Heart left ventricle (tissue), 16 donors: ENCODE measurements around the gene CLEC16A. TPM values are rescaled to one million over a fixed set of nuclear protein-coding genes. Genes with fewer than 3 reads are reported as not detected.
A peak's percentile ranks its signal among the peaks of the same experiment; 100 is the strongest.

Experiments
- ATAC-seq, 4 donors: fragments of 200-7000 bp; cut with Tn5 transposase; one replicate each; pipeline ENCODE4 v1.9.1; 2020 to 2022; ENCODE audit warnings: moderate library complexity in 4 of 4, mild to moderate bottlenecking in 3 of 4, moderate number of reproducible peaks in 1 of 4
- DNase-seq, 5 donors: peaks; one replicate each; pipeline ENCODE4 v3.0.0-alpha.2; 2020
- H3K27ac ChIP-seq, 12 donors: fragments of 200-600 bp; sonication (generic) in 4 of 12; one replicate each; pipeline versions ENCODE4 v1.5.0 to v1.8.0; 2016 to 2022; ENCODE audit warnings: mild to moderate bottlenecking in 2 of 12
- H3K27me3 ChIP-seq, 9 donors: fragments of 200-600 bp; sonication (generic) in 2 of 9; one replicate each; pipeline versions ENCODE4 v1.5.1 to v1.8.0; 2016 to 2022; ENCODE audit warnings: mild to moderate bottlenecking in 3 of 9
- H3K36me3 ChIP-seq, 9 donors: fragments of 200-600 bp; sonication (generic) in 2 of 9; one replicate each; pipeline versions ENCODE4 v1.5.0 to v1.8.0; 2018 to 2022; ENCODE audit warnings: mild to moderate bottlenecking in 2 of 9
- H3K4me1 ChIP-seq, 12 donors: fragments of 200-600 bp; sonication (generic) in 4 of 12; one replicate each; pipeline versions ENCODE4 v1.5.0 to v1.8.0; 2016 to 2022; ENCODE audit warnings: mild to moderate bottlenecking in 3 of 12
- H3K4me3 ChIP-seq, 12 donors: fragments of 200-600 bp; sonication (generic) in 4 of 12; one replicate each; pipeline versions ENCODE4 v1.5.0 to v1.8.0; 2017 to 2022; ENCODE audit warnings: mild to moderate bottlenecking in 9 of 12, moderate library complexity in 4 of 12
- H3K9me3 ChIP-seq, 12 donors: fragments of 200-600 bp; sonication (generic) in 4 of 12; one replicate each; pipeline versions ENCODE4 v1.5.0 to v1.8.0; 2016 to 2022; ENCODE audit warnings: mild to moderate bottlenecking in 1 of 12
- POLR2A ChIP-seq, 2 donors: fragments of 450-650 bp; IDR thresholded peaks; one replicate each; pipeline ENCODE4 v1.6.1; 2017; ENCODE audit warnings: antibody characterized with exemption in 2 of 2, mild to moderate bottlenecking in 2 of 2, moderate library complexity in 2 of 2
- WGBS, 4 donors: extraction: QIAGEN DNeasy Blood & Tissue Kit in 2 of 4; methylation state at CpG; one replicate each; pipeline versions ENCODE4 v1.1.5 to v1.1.7; 2013 to 2018; 5-methylcytosine and 5-hydroxymethylcytosine counted together
- intact Hi-C, 10 donors: fragments of 100-400 bp; cut with DNase I; formaldehyde crosslinking; loops; one replicate each; pipeline versions ENCODE4 v1.11.1 to v1.14.2; 2022
- polyA plus RNA-seq, 2 donors: library from polyadenylated mRNA; stranded (reverse); fragments of 200-250 nt; gene quantifications; one replicate each; pipeline ENCODE4 v1.2.3, GENCODE V29; 2013
- total RNA-seq, 9 donors: library from RNA; depleted of rRNA in 2 of 9; stranded (reverse); fragments of >200 nt in 2 of 9; fragmentation: NEBNext Ultra II Directional in 3 of 9; extraction: Animal tissue kit (Norgen Biotek cat#: 25700) in 3 of 9; gene quantifications; one replicate each; pipeline versions ENCODE4 v1.1.0 to v1.2.4, GENCODE V29; 2016 to 2023
- TF ChIP-seq, protein P1 (sequence below), 12 donors: fragments of 200-600 bp; sonication (generic) in 4 of 12; IDR thresholded peaks; one replicate each; pipeline versions ENCODE4 v1.5.0 to v1.8.0; 2018 to 2022; ENCODE audit warnings: antibody characterized with exemption in 12 of 12, mild to moderate bottlenecking in 5 of 12
- donor health status: ischemic (EF 13 %, LVEDD 7.1; RV severe dilation, severe dysfunction).
- donor health status: healthy with polysubstance abuse.
- donor health status: DM: no; HTN: yes; CAD: no.
- donor health status: DM: no; HTN: no; CAD: no.
- donor health status: ischemic (EF 25% LVEDD 6.9; RV normal size, moderate dysfunction).
- donor health status: ischemic (EF 25% LVEDD 5.7; RV mildly dilated, moderate dysfunction).
- donor health status: healthy.
- donor health status: DM: yes; HTN: yes; CAD: no.
- donor health status: ischemic (EF 35%, LVEDD 5.7; RV mildly dilated, moderate dysfunction).
- donor health status: nonischemic (EF 11% LVEDD 7.7; RV severe dilation, severe dysfunction).
- donor health status: DM: yes; HTN: yes; CAD: no.
- donor health status: PGD.
- donor health status: ischemic (EF 29% LVEDD 5.4; RV normal size, mild dysfunction).
- donor health status: nonischemic (EF 23%, LVEDD 6.1; RV moderate dilation, normal function).

Gene CLEC16A
- total and polyA plus RNA-seq, 11 donors = 13.8 to 41.1 (median 23.7) TPM

DNA sequence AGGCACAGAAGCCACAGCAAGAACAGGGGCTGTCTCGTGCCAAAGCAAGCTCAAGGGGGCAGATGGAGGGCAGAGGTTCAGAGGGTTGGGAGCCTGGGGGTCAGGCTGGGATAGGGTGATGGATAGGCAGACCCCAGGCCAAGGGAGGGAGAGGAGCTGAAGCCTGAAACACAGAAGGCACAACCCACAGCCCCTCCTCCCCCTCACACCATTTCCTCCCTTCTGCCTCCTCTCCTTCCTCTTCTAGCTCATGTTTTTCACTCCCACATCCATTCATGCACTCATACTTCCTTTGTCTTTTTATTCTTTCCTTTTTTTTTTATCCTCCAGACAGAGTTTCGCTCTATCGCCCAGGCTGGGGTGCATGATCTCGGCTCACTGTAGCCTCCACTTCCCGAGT, 250.5 kb downstream of the CLEC16A start:
- no peak for TF ChIP-seq POLR2A (IDR thresholded peaks at IDR 0.05)
- TF ChIP-seq, protein P1, sequence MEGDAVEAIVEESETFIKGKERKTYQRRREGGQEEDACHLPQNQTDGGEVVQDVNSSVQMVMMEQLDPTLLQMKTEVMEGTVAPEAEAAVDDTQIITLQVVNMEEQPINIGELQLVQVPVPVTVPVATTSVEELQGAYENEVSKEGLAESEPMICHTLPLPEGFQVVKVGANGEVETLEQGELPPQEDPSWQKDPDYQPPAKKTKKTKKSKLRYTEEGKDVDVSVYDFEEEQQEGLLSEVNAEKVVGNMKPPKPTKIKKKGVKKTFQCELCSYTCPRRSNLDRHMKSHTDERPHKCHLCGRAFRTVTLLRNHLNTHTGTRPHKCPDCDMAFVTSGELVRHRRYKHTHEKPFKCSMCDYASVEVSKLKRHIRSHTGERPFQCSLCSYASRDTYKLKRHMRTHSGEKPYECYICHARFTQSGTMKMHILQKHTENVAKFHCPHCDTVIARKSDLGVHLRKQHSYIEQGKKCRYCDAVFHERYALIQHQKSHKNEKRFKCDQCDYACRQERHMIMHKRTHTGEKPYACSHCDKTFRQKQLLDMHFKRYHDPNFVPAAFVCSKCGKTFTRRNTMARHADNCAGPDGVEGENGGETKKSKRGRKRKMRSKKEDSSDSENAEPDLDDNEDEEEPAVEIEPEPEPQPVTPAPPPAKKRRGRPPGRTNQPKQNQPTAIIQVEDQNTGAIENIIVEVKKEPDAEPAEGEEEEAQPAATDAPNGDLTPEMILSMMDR (IDR thresholded peaks at IDR 0.05) = no peak
- no peak overlapping the region for H3K4me3 ChIP-seq
- no peaks in the 10 kb centered on the region for H3K9me3 ChIP-seq
- 51 to 71% (median 69%) methylated on average over 5 of the region's 5 CpGs for WGBS, 4 donors
- no peaks in the 10 kb centered on the region for H3K27me3 ChIP-seq
- no peaks in the 10 kb centered on the region for H3K36me3 ChIP-seq
- DNase-seq (no peak), ATAC-seq (no peak)
- intact Hi-C loops = no loop called here
- H3K27ac ChIP-seq = no peak overlapping the region
- peaks cover 0 to 16% (median 0%) of the 10 kb centered on the region in 12 donors for H3K4me1 ChIP-seq

DNA sequence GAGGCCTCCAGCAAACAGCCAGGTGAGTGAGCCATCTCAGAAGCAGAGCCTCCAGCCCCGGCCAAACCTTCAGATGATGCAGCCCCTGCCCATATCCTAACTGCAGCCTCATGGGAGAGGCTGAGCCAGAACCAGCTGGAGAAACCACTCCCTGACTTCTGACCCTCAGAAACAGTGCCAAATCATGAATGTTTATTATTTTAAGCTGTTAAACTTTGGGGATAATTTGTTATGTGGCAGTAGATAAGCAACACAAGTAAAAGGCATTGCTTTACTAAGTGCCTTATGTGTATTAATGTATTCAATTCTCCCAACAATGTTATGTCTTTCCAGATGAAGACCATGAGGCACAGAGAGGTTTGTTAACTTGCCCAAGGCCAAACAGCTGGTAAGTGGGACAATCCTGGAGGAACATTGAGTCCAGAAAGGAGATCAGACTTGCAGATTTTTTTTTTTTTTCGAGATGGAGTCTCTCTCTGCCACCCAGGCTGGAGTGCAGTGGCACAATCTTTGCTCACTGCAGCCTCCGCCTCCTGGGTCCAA, 252.0 kb downstream of the CLEC16A start:
- ATAC-seq = no peak
- DNase-seq = no peak
- intact Hi-C loops = no loop called here

DNA sequence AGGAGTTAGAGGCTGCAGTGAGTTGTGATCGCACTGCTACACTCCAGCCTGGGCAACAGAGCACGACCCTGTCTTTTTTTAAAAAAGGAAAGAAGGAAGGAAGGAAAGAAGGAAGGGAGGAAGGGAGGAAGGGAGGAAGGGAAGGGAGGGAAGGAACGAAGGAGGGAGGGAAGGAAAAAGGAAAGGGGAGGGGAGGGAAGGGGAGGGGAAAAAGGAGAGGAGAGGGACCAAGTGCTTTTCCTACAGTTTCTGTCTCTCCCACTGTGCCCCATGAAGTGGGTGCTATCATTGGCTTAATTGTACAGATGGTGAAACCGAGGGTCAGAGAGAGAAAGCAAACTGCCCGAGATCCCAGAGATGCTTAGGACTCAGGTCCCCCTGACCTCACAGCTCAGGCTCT, 254.0 kb downstream of the CLEC16A start:
- intact Hi-C loops = no loop called here
- no peak for ATAC-seq
- DNase-seq = no peak
- Histone ChIP-seq H3K36me3 (no peaks in the 10 kb centered on the region), H3K27ac (no peak overlapping the region), H3K27me3 (no peaks in the 10 kb centered on the region), H3K4me1 (peaks cover 0 to 35% (median 0%) of the 10 kb centered on the region in 12 donors), H3K9me3 (no peaks in the 10 kb centered on the region), H3K4me3 (no peak overlapping the region)
- WGBS, 4 donors = 72 to 77% (median 76%) methylated on average over 5 of the region's 5 CpGs
- no peak for TF ChIP-seq POLR2A (IDR thresholded peaks at IDR 0.05)
- TF ChIP-seq, protein P1 (IDR thresholded peaks at IDR 0.05) = no peak

More for the DNA sequence above, 252.0 kb downstream of the CLEC16A start:
- no peaks in the 10 kb centered on the region for H3K9me3 ChIP-seq
- no peak overlapping the region for H3K27ac ChIP-seq
- H3K27me3 ChIP-seq = no peaks in the 10 kb centered on the region
- H3K36me3 ChIP-seq = no peaks in the 10 kb centered on the region
- no peak for TF ChIP-seq POLR2A (IDR thresholded peaks at IDR 0.05)
- TF ChIP-seq, protein P1 (IDR thresholded peaks at IDR 0.05) = no peak
- H3K4me1 ChIP-seq = peaks cover 0 to 17% (median 0%) of the 10 kb centered on the region in 12 donors
- H3K4me3 ChIP-seq = no peak overlapping the region
- 53 to 83% (median 62%) methylated on average over 3 of the region's 3 CpGs for WGBS, 4 donors

DNA sequence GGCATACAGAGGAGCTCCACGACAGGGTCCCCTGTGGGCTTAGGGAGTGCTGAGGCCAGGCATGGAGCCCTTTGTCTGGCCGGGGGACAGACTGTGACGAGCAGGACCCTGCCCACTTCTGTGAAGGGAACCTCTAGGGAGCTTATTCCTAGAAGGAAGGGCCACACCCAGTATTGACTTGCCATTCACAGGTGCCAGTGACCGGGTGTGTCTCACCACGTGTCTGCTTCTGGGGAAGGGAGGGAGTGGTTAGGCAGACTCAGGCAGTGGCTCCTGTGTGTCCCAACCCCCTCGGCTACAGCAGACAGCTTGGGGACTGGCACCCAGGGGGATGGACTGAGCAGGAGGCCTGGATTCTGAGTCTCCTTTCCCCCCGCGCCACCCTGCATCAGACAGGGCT, 254.5 kb downstream of the CLEC16A start:
- TF ChIP-seq, protein P1 (IDR thresholded peaks at IDR 0.05) = no peak
- no peak for TF ChIP-seq POLR2A (IDR thresholded peaks at IDR 0.05)
- DNase-seq (peak in 1 of 5 donors; percentile 52), ATAC-seq (peak in 3 of 4 donors; percentile 31 to 49 (median 48))
- no peak overlapping the region for H3K4me3 ChIP-seq
- intact Hi-C loops = no loop called here
- H3K27me3 ChIP-seq = no peaks in the 10 kb centered on the region
- 60 to 80% (median 66%) methylated on average over 3 to 8 of the region's 8 CpGs for WGBS, 4 donors
- H3K4me1 ChIP-seq = peaks cover 0 to 35% (median 0%) of the 10 kb centered on the region in 12 donors
- no peak overlapping the region for H3K27ac ChIP-seq
- no peaks in the 10 kb centered on the region for H3K36me3 ChIP-seq
- no peaks in the 10 kb centered on the region for H3K9me3 ChIP-seq
